ENCODE results near the gene CTSC.

- TF ChIP-seq EZH2 (IDR thresholded peaks at IDR 0.05; ENCODE audit: low read depth): no peak
- TF ChIP-seq, protein P1, sequence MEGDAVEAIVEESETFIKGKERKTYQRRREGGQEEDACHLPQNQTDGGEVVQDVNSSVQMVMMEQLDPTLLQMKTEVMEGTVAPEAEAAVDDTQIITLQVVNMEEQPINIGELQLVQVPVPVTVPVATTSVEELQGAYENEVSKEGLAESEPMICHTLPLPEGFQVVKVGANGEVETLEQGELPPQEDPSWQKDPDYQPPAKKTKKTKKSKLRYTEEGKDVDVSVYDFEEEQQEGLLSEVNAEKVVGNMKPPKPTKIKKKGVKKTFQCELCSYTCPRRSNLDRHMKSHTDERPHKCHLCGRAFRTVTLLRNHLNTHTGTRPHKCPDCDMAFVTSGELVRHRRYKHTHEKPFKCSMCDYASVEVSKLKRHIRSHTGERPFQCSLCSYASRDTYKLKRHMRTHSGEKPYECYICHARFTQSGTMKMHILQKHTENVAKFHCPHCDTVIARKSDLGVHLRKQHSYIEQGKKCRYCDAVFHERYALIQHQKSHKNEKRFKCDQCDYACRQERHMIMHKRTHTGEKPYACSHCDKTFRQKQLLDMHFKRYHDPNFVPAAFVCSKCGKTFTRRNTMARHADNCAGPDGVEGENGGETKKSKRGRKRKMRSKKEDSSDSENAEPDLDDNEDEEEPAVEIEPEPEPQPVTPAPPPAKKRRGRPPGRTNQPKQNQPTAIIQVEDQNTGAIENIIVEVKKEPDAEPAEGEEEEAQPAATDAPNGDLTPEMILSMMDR (conservative IDR thresholded peaks at IDR 0.05): no peak
Observed at GRCh38 chr11:88318017-88318416, 19.5 kb downstream of the CTSC start.

Measured in PC-9 (cell line).